Dedifferentiated amniotic fluid mesenchymal stem cell (primary cell): Measurements from ENCODE around the gene AP2A2.

Experiments used
- DNase-seq: peaks from one replicate; pipeline ENCODE4 v3.0.0-alpha.2; 2016; ENCODE audit errors: extremely low spot score

The AP2A2 gene

DNA sequence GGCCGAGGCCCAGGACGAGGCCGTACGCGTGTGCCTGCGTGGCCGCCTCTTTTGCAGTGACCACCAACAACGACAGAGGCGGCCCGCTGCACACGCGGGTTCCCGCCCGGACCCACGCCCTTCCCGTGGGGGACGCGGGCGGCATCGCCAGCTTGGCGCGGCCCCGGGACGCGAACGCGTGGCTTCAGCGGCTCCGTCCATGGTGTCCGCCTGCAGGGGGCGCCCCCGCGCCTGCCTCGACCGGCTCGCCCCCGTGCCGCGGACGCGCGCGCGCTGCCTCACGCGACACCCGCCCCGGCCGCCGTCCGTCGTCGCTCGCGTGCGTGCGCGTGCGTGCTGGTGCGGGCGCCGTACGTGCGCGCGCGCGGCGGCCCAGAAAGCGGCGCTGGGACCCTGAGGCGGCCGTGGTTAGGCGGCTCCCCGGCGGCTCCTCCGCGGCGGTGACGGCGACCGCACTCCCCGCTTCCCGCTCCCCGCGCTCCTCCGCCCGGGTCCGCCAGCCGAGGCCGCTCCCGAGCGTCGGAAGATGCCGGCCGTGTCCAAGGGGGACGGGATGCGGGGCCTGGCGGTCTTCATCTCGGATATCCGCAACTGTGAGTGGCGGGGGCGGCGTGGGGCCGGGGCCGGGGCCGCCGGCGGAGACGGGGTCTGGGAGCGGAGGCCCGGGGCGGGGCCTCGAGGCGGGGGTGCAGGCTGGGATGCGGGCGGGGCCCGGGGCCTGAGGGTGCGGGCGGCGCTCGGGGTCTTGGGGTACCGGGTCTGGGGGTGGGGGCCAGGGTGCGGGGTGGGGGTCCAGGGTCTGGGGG, at the start of gene AP2A2:
AP2A2 (plus strand) TSS at position 375 of the 806 bp plus-strand sequence; CDS start at position 527, 152 bp downstream.
- peak; percentile 79 for DNase-seq

DNA sequence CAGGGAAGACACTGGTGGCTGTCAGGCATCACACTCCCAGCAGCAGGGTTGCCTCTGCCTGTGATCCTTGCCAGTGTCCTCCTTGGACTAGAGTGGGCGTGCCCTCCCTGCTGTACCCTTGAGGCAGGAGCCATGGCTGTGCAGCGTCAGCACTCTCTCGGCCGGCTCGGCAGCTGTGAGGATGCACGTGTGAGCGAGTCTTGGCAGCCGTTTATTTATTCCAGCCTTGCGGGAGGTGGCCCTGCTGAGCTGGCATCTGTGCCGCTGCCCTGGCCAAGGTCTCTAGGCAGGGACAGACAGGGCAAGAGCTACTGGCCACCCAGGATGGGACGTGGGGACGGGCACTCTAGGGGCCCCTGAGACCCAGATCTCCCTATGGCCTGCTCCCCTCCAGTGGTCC, 49.1 kb upstream of the AP2A2 start:
- DNase-seq: no peak

DNA sequence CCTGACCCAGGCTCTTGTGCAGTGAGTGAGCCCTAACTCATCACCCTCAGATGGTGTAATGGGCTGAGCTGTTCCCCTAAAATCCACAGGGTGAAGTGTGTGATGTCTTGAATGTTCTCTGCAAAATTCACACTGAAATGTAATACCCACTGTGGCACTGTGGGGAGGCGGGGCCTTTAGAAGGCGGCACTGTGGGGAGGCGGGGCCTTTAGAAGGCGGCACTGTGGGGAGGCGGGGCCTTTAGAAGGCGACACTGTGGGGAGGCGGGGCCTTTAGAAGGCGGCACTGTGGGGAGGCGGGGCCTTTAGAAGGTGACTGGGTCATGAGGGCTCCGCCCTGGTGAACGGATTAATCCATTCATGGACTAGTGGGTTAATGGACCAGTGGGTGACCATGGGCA, 48.1 kb upstream of the AP2A2 start:
- DNase-seq: no peak

DNA sequence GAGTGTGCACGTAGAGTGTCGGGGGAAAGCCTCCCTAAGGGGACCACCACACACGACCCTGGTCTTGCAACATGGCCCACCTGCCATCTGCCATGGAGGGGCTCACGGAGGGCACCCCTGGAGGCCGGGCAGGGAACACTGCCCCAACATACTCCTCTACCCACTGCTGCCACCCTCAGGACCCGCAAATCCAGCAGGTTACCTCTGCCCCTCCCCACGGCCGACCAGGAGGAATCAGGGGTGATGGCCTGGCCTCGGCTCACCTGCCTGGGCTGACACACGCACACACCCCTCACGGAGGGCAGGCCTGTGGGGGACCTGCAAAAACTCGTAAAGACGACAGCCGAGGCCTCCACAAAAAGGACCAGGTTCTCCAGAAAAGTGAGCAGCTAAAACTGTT, 45.2 kb upstream of the AP2A2 start:
- no peak for DNase-seq

DNA sequence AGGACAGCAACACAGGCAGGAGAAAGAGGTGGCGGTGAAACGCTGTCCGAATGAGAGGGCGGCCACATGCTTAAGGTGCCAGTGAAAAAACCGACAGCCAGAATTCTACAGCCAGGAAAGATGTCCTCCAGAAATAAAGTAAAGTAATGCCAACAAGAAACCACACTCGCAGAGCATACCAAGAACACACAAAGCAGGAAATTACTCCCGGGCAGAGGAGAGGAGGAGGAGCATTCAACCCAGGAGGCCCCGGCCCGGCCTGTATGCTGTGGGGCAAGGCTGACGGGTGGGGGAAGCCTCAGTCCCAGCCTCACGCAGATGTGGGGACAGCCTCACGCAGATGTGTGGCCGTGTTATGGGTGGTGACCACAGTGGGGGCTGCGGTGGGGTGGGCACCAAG, 43.1 kb upstream of the AP2A2 start:
- no peak for DNase-seq

DNA sequence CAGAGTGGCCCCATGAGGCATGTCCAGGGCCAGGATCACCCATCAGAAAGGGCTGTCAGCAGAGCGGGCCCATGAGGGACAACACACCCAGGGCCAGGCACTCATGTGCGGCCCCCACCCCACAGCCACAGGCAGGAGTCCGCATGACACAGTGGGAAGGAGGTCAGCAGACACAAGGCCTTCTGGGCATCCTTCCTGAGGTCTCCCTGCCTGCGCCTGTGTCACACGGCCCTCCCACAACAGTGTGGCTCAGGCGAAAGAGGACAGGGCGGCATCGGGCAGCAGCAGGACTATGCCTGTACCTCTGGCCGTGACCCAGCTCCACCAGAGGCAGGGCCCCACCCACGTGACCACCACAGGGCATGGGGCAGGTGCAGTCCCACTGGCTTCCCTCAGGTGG, 42.1 kb upstream of the AP2A2 start:
- DNase-seq: no peak

DNA sequence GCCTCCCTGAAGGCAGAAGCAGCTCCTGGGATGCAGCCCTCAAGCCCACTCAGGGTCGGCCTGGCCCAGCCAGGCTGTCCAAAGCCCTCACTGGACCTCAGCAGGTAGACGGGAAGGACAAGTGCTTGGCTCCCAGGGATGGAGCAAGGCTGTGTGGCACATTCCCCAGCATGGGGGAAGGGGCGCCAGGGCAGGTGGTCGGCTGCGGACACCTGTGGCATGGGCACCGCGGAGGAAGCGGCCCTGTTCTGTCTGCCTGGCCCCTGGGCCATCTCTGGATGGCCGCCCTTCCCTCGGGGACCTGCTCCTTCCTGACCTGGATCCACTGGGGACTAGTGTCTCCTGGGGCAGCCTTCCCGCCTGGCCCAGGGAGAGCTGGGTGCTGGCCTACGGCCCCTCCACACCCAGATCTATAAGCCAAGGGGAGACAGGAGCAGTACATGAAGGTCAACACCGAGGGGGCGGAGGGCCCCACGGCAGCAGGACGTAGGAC, 41.0 kb upstream of the AP2A2 start:
- DNase-seq: no peak

DNA sequence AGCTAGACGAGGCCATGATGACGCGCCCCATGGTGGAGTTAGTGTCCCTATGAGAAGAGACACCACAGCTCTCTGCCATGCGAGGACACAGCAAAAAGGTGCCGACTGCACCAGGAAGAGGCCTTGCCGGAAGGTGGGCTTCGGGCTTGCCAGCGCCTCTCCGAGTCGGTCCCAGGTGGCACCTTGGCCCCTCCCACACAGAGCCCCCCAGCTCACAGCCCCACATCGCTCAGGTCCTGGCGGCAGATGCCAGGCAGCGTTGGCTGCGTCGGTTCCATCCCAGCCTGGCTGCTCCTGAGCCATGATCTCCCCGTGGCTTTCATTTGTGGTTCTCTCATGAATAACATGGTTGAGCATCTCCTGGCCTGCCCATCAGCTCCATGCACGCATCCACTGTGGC, 39.1 kb upstream of the AP2A2 start:
- DNase-seq: no peak

DNA sequence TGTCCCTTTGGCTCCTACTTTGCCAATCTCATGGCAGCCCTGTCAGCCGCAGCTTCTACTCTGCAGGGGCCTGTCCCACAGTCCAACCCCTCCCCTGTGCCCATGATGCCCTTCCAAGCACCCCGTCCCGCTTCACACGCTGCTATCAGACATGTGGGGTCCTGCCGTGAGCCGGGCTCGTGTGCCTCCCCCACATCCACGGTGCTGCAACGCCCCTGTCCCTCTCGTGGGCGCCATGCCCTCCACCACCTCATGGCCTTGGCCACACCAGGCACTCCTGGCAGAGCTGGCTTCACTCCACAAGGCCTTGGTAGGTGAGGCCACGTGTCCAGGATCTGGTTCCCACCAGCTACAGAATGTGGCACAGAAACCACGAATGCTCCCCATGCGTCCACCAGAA, 38.1 kb upstream of the AP2A2 start:
- no peak for DNase-seq

DNA sequence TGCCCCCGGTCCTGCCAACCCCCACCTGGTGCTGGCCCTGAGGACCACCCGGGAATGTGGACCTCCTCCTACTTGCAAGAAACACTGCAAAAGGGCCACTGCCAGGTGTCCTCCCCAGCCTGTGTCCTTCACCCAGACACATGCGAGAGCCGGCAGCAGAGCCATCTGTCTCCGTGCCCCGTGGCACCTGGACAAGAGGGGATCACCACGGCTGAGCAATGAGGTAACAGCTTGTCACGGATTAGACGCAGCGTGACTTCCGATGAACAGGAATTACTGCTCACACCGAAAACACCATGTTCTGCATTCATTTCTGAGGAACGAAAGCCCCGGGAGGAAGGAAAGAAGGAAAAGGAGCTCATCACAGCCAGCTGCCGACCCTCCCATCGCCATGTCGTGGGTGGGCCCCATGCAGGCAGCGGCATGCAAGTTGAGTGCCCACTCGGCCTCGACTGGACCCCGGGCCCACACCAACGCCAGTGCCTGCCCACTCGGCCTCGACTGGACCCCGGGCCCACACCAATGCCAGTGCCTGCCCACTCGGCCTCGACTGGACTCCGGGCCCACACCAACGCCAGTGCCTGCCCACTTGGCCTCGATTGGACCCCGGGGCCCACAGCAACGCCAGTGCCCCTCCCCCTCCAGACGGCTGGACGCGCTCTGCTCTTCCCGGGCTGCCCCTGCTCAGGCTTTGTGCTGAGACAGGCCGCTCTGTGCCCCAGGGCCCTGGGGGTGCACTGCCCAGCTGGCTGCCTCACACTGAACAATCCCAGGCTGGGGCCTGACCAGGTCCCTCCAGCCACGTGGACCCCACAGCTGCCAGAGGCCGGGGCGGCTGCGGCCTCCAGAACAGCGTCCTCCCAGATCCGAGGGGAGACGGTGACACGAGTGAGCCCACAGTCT, 37.1 kb upstream of the AP2A2 start:
- DNase-seq: no peak

DNA sequence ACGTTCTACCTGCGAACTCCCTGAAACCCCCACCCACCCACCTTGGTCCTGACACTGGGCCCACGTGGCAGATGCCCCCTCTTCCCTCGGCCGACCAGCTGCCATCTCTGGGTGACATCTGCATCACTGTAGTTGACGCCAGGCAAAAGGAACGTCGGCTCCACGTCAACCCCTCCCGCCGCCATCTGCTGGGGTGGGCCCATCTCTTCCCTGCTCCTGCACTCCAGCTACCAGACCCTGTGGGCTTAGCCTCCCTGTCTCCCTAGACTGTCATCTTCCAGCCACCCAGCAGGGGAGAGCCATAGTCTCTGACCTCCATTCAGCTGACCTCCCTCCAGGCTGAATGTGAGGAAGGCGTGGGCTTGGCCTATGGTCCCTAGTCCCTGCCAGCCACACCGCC, 36.4 kb upstream of the AP2A2 start:
- DNase-seq: no peak

DNA sequence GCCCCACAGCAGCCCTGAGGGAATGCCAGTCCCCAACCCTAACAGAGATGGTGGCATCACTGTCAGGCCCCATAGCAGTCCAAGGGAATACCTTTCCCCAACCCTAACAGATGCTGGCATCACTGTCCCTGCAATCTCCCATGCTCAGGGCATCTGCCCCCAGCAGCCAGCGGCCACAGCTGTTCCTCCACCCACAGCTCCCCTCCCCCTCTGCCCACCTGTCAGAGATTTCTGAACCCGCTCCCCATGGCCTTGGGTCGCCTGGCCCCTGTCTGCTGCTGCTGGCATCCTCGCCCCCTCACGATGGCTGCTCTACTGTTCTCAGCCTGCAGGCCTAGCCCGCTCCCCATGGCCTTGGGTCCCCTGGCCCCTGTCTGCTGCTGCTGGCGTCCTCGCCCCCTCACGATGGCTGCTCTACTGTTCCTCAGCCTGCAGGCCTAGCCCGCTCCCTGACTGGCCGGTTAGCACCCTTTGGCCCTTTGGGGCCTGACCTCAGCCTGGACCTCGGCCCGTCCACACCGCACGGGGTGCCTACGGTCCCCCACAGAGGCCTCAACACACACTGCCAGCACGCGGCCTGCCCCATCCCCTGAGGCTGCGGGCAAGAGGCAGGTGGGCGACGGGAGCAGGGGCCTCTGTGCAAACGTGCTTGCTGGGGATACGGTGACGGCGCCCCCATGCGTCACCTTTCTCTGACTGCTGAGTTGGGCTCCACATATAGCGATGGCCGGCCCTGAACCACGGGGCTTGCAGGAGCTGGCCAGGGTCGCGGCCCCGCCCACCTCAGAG, 35.8 kb upstream of the AP2A2 start:
- DNase-seq: no peak

DNA sequence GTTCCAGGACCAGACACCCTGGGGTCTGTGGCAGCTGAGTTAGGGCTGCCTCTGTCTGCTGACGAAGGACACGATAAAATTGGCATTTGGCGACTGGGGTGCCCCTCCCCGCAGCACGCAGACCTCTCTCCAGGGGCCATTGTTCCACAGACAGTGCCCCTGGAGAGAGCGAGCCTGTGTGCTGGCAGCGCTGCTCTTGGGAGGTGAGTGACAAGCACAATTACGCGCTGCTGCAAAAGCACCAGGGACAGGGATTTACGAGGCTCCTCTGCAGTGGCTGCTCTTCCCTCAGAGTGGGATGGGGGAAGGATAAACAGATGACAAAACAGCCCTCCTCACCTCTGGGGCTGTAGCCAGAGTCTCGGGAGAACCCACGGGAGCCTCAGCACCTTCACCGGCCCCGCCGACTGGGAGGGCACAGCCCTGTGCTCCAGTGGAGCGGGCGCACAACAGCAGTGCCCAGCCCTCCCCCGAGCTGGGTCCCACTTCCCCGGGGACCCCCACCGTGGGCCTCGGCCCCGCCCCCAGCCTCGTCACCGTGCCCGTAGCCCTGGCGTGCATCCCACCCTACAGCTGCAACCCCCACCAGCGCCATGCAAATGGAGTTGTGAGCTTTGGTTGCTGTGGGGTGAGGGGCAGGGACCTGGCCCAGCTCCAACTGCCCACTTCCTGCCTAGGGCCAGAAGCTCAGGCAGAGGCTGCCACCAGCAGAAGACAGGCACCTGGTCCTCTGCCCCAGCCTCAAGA, 34.7 kb upstream of the AP2A2 start:
- no peak for DNase-seq

DNA sequence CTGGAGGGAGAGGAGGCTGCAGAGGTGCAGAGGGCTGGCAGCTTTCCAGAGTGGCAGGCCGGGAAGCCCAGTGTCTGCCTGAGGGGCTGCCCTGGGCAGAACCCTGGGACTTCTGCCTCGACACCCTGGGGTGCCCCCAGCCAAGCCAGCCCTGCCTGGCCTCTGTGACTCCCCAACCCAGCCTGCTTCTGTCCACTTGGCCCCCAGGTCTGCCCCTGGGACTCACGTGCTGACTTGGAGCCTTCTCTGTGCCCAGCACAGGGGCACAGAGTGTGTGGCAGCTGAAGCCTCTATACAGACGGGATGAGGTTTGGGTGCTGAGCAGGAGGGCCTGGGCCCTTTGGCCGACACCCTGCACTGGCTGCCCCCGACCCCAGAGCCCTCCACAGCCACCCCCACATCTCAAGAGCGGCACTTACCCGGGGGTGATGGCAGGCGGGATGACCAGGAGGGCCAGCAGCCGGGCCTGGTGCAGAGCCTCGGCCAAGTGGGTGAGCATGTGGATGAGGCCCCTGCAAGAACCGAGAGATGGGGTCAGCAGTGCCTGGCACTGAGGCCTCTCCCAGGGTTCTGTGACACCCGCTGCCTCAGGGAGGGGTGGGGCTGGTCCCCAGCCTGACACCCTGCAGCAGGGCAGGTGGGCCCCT, 32.5 kb upstream of the AP2A2 start:
- no peak for DNase-seq

DNA sequence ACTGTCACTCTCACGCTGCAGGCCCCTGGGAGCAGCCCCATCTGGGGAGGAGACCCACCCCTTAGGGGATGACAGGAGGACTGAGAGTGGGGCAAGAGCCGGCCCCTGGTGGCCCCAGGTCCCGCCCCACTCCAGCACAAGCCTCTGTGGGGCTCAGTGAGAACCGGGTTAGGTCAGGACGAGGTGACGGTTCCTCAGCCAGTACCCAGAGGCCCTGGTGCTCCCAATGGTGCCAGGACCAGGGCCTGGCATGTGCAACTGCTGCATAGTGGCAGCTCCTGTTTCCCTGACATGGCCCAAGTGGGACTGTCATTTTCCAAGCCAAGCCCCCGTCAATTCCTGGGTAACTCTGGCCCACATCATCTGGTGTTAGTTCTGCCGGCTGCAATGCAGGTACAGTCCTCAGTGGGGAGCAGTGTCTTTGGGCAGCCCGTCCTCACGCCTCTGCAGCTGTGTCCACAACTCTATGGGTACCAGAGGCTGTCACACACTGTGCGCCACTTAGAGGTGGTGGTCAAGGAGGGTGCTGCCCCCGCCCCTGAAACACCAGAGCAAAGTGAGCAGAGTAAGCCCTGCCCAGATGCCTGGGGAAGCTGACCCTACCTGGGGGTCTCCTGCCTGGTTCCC, 31.0 kb upstream of the AP2A2 start:
- DNase-seq: no peak

DNA sequence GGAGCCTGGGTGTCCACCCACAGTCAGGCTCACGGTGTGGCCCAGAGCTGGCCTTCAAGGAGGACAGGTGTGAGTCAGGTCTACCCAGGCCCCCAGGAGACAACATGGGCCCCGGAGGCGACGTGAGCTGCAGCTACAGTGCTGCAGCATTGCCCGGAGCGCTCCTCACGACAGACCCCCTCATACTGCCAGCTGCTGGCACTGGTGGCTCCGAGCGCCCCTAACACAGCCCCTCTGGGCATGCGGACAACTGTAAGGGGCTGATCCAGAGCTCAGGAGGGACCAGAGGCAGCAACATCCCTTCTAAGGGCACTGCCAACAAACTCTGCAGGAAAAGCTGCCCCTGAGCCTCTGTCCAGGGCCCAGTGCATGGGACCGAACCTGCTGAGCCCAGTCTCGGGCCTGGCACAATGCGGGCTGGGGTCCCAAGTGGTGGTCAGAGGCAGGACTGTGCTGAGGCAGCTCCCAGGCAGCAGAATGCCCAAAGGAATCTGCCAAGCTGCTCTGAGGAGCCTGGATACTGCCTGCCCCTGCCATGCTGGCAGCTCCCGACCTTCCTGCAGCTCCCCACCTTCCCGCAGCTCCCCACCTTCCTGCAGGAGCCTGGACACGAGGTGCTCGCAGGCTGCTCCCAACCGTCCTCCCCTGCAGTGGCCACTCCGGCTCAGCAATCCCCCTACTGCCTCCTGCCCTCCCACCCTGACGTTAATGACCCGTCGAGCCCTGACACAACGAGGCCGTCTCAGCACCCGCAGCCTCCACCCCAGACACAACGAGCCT, 30.1 kb upstream of the AP2A2 start:
- no peak for DNase-seq

DNA sequence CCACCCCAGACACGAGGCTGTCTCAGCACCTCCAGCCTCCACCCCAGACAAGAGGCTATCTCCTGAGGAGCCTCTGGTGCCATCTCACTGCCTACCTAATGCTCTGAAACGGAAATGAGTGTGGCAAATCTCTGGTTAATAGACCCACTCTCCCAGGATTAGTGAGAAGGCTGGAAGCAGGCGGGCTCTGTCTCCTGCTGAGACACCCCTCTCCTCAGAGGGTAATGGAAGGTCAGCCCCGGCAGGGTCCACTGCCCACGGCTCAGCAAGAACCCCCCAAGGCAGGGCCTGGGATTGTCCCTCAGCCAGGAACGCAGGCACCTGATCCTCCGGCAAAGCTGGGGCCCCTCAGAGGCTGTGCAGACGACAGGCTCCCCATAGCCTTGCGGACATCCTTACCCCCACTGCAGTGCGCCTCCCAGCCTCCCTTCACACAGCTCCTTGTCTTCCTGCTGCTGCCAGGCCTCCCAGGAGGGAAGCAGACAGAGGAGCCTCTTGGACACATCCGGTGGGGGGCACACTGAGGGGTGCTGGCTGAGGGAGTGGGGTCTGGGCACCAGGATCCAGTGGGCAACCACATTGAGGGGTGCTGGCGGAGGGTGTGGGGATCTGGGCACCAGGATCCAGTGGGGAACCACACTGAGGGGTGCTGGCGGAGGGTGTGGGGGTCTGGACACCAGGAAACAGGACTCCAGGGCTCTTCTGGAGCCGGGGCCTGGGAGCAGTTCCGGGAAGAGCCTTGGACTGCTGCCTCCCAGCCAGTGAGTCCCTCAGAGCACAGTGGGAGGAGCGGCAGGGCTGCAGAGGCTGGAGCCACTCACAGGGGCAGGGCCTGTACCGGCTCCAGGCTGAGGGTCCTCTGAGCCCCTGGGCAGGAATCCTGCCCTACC, 28.2 kb upstream of the AP2A2 start:
- DNase-seq: no peak

DNA sequence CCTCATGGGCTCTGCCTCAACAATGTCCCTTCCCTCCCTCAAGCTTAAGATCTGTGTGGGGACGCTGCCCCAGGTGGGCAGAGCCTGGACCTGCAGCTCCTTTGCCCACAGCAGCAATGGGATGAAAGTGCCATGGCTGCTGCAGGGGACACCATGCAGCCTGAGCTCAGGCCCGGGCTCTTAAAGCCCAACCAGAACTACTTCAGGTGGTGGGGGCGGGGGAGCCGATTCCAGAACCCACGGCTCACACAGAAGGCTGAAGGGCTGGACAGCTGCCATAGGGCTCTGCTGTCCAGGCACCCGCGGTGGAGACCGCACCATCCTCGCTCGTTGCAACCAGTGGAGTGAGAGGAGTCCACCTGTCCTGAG, 27.5 kb upstream of the AP2A2 start:
- DNase-seq: no peak
